ENCODE results near the gene SMG5.
"Not testable (repeated sequence)": the region's sequence is repeated elsewhere in the genome, so short reads cannot be mapped to it uniquely, and the experiment has no call there.

The SMG5 gene

GRCh38 chr1:156226116-156226538 lies 56.5 kb downstream of the SMG5 start:
- DNase-seq (ENCODE audit: insufficient read length, low spot score) (no peak), FAIRE-seq (no peak)
- no peak for TF ChIP-seq CTCF (IDR thresholded peaks at IDR 0.05; ENCODE audit: insufficient read depth, missing control alignments)

GRCh38 chr1:156225677-156226014 lies 57.0 kb downstream of the SMG5 start:
- FAIRE-seq (no peak), DNase-seq (ENCODE audit: insufficient read length, low spot score) (no peak)
- no peak for TF ChIP-seq CTCF (IDR thresholded peaks at IDR 0.05; ENCODE audit: insufficient read depth, missing control alignments)

GRCh38 chr1:156221986-156222692 lies 60.5 kb downstream of the SMG5 start:
- DNase-seq (ENCODE audit: insufficient read length, low spot score), result no peak
- FAIRE-seq, result no peak
- TF ChIP-seq CTCF (IDR thresholded peaks at IDR 0.05; ENCODE audit: insufficient read depth, missing control alignments), result no peak

GRCh38 chr1:156220226-156220625 lies 62.4 kb downstream of the SMG5 start:
- DNase-seq (ENCODE audit: insufficient read length, low spot score) (no peak), FAIRE-seq (no peak)

GRCh38 chr1:156217871-156218270 lies 64.8 kb downstream of the SMG5 start:
- DNase-seq (ENCODE audit: insufficient read length, low spot score), result no peak
- FAIRE-seq, result no peak
- no peak for TF ChIP-seq CTCF (IDR thresholded peaks at IDR 0.05; ENCODE audit: insufficient read depth, missing control alignments)

More at GRCh38 chr1:156220226-156220625, 62.4 kb downstream of the SMG5 start:
- TF ChIP-seq CTCF (IDR thresholded peaks at IDR 0.05; ENCODE audit: insufficient read depth, missing control alignments), result no peak

GRCh38 chr1:156216361-156217086 lies 66.1 kb downstream of the SMG5 start:
- not testable (repeated sequence) for FAIRE-seq; DNase-seq (ENCODE audit: insufficient read length, low spot score)

GRCh38 chr1:156214024-156214748 lies 68.4 kb downstream of the SMG5 start:
- TF ChIP-seq CTCF (IDR thresholded peaks at IDR 0.05; ENCODE audit: insufficient read depth, missing control alignments), result no peak

More at GRCh38 chr1:156214024-156214748, 68.4 kb downstream of the SMG5 start:
- FAIRE-seq (no peak), DNase-seq (ENCODE audit: insufficient read length, low spot score) (no peak)
